SK-N-SH (cell line): Measurements from ENCODE around the gene PGP. TPM values are rescaled to one million over a fixed set of nuclear protein-coding genes. Genes with fewer than 3 reads are reported as not detected.
"Not testable (repeated sequence)": the region's sequence is repeated elsewhere in the genome, so short reads cannot be mapped to it uniquely, and the experiment has no call there.

Source experiments
- CTCF ChIA-PET: fragments of 300-600, 350-600 bp; formaldehyde crosslinking; extraction: SDS; loops from one replicate; lab custom pipeline; 2021; lab: Yijun Ruan, JAX
- POLR2A ChIA-PET: fragments of 350-600 bp; sonication (Branson Sonifier 250); formaldehyde crosslinking; extraction: SDS; loops from one replicate; lab custom pipeline; 2020; ENCODE audit warnings: antibody characterized with exemption, inconsistent platforms; lab: Yijun Ruan, JAX
- DNase-seq: peaks from one replicate; pipeline ENCODE4 v3.0.0; 2012
- H2AFZ ChIP-seq: fragments of 200-600 bp; sonication (generic); 2 replicates; pipeline ENCODE4 v1.8.1; 2016; ENCODE audit warnings: antibody characterized with exemption, mild to moderate bottlenecking, low read depth
- H3F3A ChIP-seq: fragments of 200-600 bp; sonication (generic); replicated peaks from 2 replicates; pipeline ENCODE3; 2016; ENCODE audit warnings: antibody characterized with exemption, mild to moderate bottlenecking; ENCODE audit not compliant: insufficient read depth
- H3K27ac ChIP-seq, 2 experiments: fragments of 200-500 bp in 1 of 2; fragments of 200-600 bp in 1 of 2; sonication (Bioruptor generic) in 1 of 2; sonication (generic), shearing (Covaris generic) in 1 of 2; 2 replicates each; pipeline versions ENCODE4 v1.5.1 to v1.6.1; 2014 to 2016; ENCODE audit warnings: low read depth in 2 of 2, inconsistent platforms in 1 of 2, low read length in 1 of 2, mild to moderate bottlenecking in 1 of 2, mixed read lengths in 1 of 2
- H3K27me3 ChIP-seq: fragments of 200-600 bp; sonication (generic), shearing (Covaris generic); 2 replicates; pipeline ENCODE4 v1.6.1; 2016; ENCODE audit warnings: mixed run types; ENCODE audit not compliant: insufficient read depth
- H3K36me3 ChIP-seq, 2 experiments: fragments of 200-500 bp in 1 of 2; fragments of 200-600 bp in 1 of 2; sonication (Bioruptor generic) in 1 of 2; sonication (generic) in 1 of 2; replicated peaks in 1 of 2; 2 replicates each; pipeline versions ENCODE3 to v1.5.1; 2014 to 2016; ENCODE audit warnings: low read length in 1 of 2, mild to moderate bottlenecking in 1 of 2; ENCODE audit not compliant: insufficient read depth in 2 of 2, control insufficient read depth in 1 of 2
- H3K4me1 ChIP-seq, 2 experiments: fragments of 200-500 bp in 1 of 2; fragments of 200-600 bp in 1 of 2; sonication (Bioruptor generic) in 1 of 2; sonication (generic), shearing (Covaris generic) in 1 of 2; 2 replicates each; pipeline versions ENCODE4 v1.5.1 to v1.6.1; 2014 to 2016; ENCODE audit warnings: low read depth in 1 of 2, low read length in 1 of 2, mixed run types in 1 of 2; ENCODE audit not compliant: insufficient read depth in 2 of 2, control insufficient read depth in 1 of 2
- H3K4me2 ChIP-seq: fragments of 200-600 bp; sonication (generic), shearing (Covaris generic); 2 replicates; pipeline ENCODE4 v1.6.1; 2017; ENCODE audit warnings: mixed run types
- H3K4me3 ChIP-seq, 2 experiments: fragments of 200-500 bp in 1 of 2; fragments of 200-600 bp in 1 of 2; sonication (Bioruptor generic) in 1 of 2; sonication (generic), shearing (Covaris generic) in 1 of 2; 2 replicates each; pipeline versions ENCODE4 v1.5.1 to v1.8.1; 2014 to 2016; ENCODE audit warnings: low read depth in 2 of 2, inconsistent platforms in 1 of 2, low read length in 1 of 2, mild to moderate bottlenecking in 1 of 2, mixed read lengths in 1 of 2, moderate library complexity in 1 of 2
- H3K79me2 ChIP-seq: fragments of 200-600 bp; sonication (generic); 2 replicates; pipeline ENCODE4 v1.8.1; 2017; ENCODE audit warnings: mild to moderate bottlenecking; ENCODE audit not compliant: insufficient read depth
- H3K9ac ChIP-seq: fragments of 200-600 bp; sonication (generic); 2 replicates; pipeline ENCODE4 v1.6.1; 2017; ENCODE audit warnings: mixed run types
- H3K9me2 ChIP-seq: fragments of 200-600 bp; sonication (generic); 2 replicates; pipeline ENCODE4 v1.6.1; 2017; ENCODE audit warnings: mixed run types
- H3K9me3 ChIP-seq: fragments of 200-600 bp; sonication (generic); 2 replicates; pipeline ENCODE4 v1.6.1; 2017; ENCODE audit warnings: mixed run types, mild to moderate bottlenecking, moderate library complexity
- H4K20me1 ChIP-seq: fragments of 200-600 bp; sonication (generic); 2 replicates; pipeline ENCODE4 v1.6.1; 2017; ENCODE audit warnings: mild to moderate bottlenecking, mixed run types; ENCODE audit not compliant: insufficient read depth
- ELF1 ChIP-seq: IDR thresholded peaks from 2 replicates; pipeline ENCODE4 v1.4.0; 2012
- GATA2 ChIP-seq: sonication (generic); formaldehyde crosslinking; IDR thresholded peaks from 2 replicates; pipeline ENCODE4 v1.5.0; 2020; ENCODE audit warnings: mild to moderate bottlenecking, missing genetic modification reagents
- MEF2A ChIP-seq: IDR thresholded peaks from 2 replicates; pipeline ENCODE4 v1.4.0; 2012; ENCODE audit warnings: low read depth, borderline replicate concordance
- NFIC ChIP-seq: IDR thresholded peaks from 2 replicates; pipeline ENCODE4 v1.4.0; 2012; ENCODE audit warnings: borderline replicate concordance
- NRF1 ChIP-seq: IDR thresholded peaks from 2 replicates; pipeline ENCODE4 v1.6.1; 2012; ENCODE audit warnings: low read depth, mild to moderate bottlenecking, low read length
- RAD21 ChIP-seq: IDR thresholded peaks from 2 replicates; pipeline ENCODE4 v1.6.1; 2012; ENCODE audit warnings: mild to moderate bottlenecking, low read length
- RCOR1 ChIP-seq: fragments of 150-350 bp; IDR thresholded peaks from 2 replicates; pipeline ENCODE4 v1.6.1; 2017; ENCODE audit warnings: antibody characterized with exemption, low read length
- RFX5 ChIP-seq: IDR thresholded peaks from 2 replicates; pipeline ENCODE4 v1.6.1; 2012; ENCODE audit warnings: mild to moderate bottlenecking, improper control_type of control experiment, low read length
- USF1 ChIP-seq: IDR thresholded peaks from 2 replicates; pipeline ENCODE4 v1.4.0; 2012; ENCODE audit warnings: low read depth, borderline replicate concordance
- YY1 ChIP-seq: IDR thresholded peaks from 2 replicates; pipeline ENCODE4 v1.4.0; 2012; ENCODE audit warnings: low read depth, mild to moderate bottlenecking
- WGBS: methylation state at CpG from one replicate; pipeline ENCODE4 v1.1.6; 2017; ENCODE audit warnings: low lambda C conversion rate; 5-methylcytosine and 5-hydroxymethylcytosine counted together
- polyA plus RNA-seq, 3 experiments: library from polyadenylated mRNA; depleted of rRNA; stranded (reverse); fragments of >200 nt; gene quantifications; 2 replicates each; pipeline ENCODE4 v1.2.3, GENCODE V29; 2012

PGP gene
- polyA plus RNA-seq, 1 of the 3 experiments (the other 2 are of a cell fraction), result 10.3 TPM

GRCh38 chr16:2204416-2205103 lies 10.1 kb downstream of the PGP start:
- ChIA-PET POLR2A (interaction anchor here (1.1 kb wide), 1 partner anchor 8 kb away, joined by 8 read pairs; the partner anchor contains the start of gene CASKIN1), CTCF (interaction anchor here (0.6 to 4.9 kb wide), 7 partner anchors 10 to 297 kb away, joined by 3 to 19 read pairs (median 3); partner anchors contain the start of gene ECI1)
- WGBS, result 93% methylated on average over 13 of the region's 13 CpGs

GRCh38 chr16:2203119-2203688 lies 11.4 kb downstream of the PGP start:
- not testable (repeated sequence) for H3K27me3 ChIP-seq, H3K9me3 ChIP-seq, H3K9me2 ChIP-seq, H4K20me1 ChIP-seq, H2AFZ ChIP-seq, H3K4me2 ChIP-seq, DNase-seq, H3F3A ChIP-seq, H3K9ac ChIP-seq, H3K27ac ChIP-seq, H3K4me3 ChIP-seq
- Histone ChIP-seq H3K36me3 (peaks cover 0 to 11% of the 10 kb centered on the region in 2 experiments), H3K4me1 (peaks cover 0 to 19% of the 10 kb centered on the region in 2 experiments; a peak in 2 of 4 replicates), H3K79me2 (peaks cover 16% of the 10 kb centered on the region; the same call in 1 of the 2 replicates)
- WGBS, result 92% methylated on average over 8 of the region's 8 CpGs
- POLR2A ChIA-PET, result interaction anchor here (0.9 kb wide), 1 partner anchor 48 kb away, joined by 4 read pairs; the partner anchor contains the start of gene TRAF7
- CTCF ChIA-PET, result interaction anchor here (4.9 kb wide), 1 partner anchor 8 kb away, joined by 19 read pairs; no protein-coding TSS in a partner anchor

More at GRCh38 chr16:2204416-2205103, 10.1 kb downstream of the PGP start:
- Histone ChIP-seq H3K9ac (peak overlapping the region; percentile 94), H3K9me2 (no peaks in the 10 kb centered on the region), H3F3A (peaks cover 6% of the 10 kb centered on the region), H2AFZ (peak overlapping the region; percentile 98), H3K79me2 (peaks cover 16% of the 10 kb centered on the region; the same call in 1 of the 2 replicates)
- no peak for DNase-seq
- no peak for TF ChIP-seq USF1
- TF ChIP-seq, all 33 proteins: peak for 0
- H3K4me2 ChIP-seq, result peak overlapping the region; percentile 85
- H3K9me3 ChIP-seq, result no peaks in the 10 kb centered on the region
- peak overlapping the region; percentile 84 to 97 for H3K27ac ChIP-seq
- no peaks in the 10 kb centered on the region for H4K20me1 ChIP-seq
- peak overlapping the region; percentile 75 to 76 for H3K4me3 ChIP-seq
- H3K36me3 ChIP-seq, result peaks cover 0 to 25% of the 10 kb centered on the region in 2 experiments
- peaks cover 0 to 19% of the 10 kb centered on the region in 2 experiments; a peak in 2 of 4 replicates for H3K4me1 ChIP-seq
- no peaks in the 10 kb centered on the region for H3K27me3 ChIP-seq

GRCh38 chr16:2200313-2200712 lies 14.3 kb downstream of the PGP start:
- CTCF ChIA-PET, result no interaction called here
- 73% methylated on average over 6 of the region's 6 CpGs for WGBS

More at GRCh38 chr16:2200313-2200712, 14.3 kb downstream of the PGP start:
- H3K9me2 ChIP-seq, result no peaks in the 10 kb centered on the region
- H3K27me3 ChIP-seq, result no peaks in the 10 kb centered on the region
- DNase-seq, result no peak
- no peaks in the 10 kb centered on the region for H3K79me2 ChIP-seq
- TF ChIP-seq RAD21 (no peak), GATA2 (CRISPR knock-in tag) (no peak), USF1 (no peak), MEF2A (no peak), RFX5 (no peak), NRF1 (no peak), YY1 (no peak), NFIC (no peak), RCOR1 (no peak), ELF1 (no peak)
- no peak overlapping the region for H3K27ac ChIP-seq
- H3K4me2 ChIP-seq, result no peak overlapping the region
- no peak overlapping the region for H2AFZ ChIP-seq
- H3K9me3 ChIP-seq, result no peaks in the 10 kb centered on the region
- no peaks in the 10 kb centered on the region for H3K36me3 ChIP-seq
- H4K20me1 ChIP-seq, result no peaks in the 10 kb centered on the region
- POLR2A ChIA-PET, result no interaction called here
- peaks cover 0 to 12% of the 10 kb centered on the region in 2 experiments; a peak in 2 of 4 replicates for H3K4me1 ChIP-seq
- no peak overlapping the region for H3K4me3 ChIP-seq
- no peak overlapping the region for H3K9ac ChIP-seq
- peaks cover 6% of the 10 kb centered on the region for H3F3A ChIP-seq
